ENCODE measurements around the gene DCLRE1A. TPM values are rescaled to one million over a fixed set of nuclear protein-coding genes. Genes with fewer than 3 reads are reported as not detected.

DCLRE1A gene
- total and polyA plus RNA-seq, 7 donors = 3.0 to 7.5 (median 4.8) TPM

DNA sequence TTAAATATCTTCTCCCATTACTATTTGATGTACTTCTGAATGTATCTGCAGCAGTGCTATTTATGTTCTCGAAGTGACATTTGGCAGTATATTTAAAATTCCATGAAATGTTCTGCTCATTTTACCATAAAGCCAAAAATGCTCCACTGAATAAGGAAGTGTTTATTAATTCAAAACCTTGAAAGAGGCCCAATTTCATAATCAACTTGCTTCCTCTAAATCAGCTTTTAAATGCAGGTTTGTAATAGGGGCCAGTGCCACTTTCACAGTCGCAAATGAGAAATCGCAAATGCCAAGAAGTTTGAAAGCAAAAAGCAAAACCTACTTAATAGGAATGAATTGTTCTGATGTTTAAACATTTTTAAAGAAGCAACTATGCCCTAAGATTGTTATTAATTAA is 12.0 kb upstream of the DCLRE1A start:
- Histone ChIP-seq H3K36me3 (peaks cover 0 to 12% (median 1%) of the 10 kb centered on the region in 4 donors), H3K9me3 (no peaks in the 10 kb centered on the region), H3K4me1 (peaks cover 0 to 22% (median 15%) of the 10 kb centered on the region in 4 donors), H3K27me3 (no peaks in the 10 kb centered on the region), H3K4me3 (no peak overlapping the region), H3K27ac (no peak overlapping the region)
- no peak for DNase-seq
- WGBS, 2 donors = 82 to 89% methylated on average over 3 of the region's 3 CpGs
- TF ChIP-seq EP300 (IDR thresholded peaks at IDR 0.05) (no peak), POLR2A (IDR thresholded peaks at IDR 0.05) (no peak)
- intact Hi-C loops (cut with DNase I) = no loop called here

DNA sequence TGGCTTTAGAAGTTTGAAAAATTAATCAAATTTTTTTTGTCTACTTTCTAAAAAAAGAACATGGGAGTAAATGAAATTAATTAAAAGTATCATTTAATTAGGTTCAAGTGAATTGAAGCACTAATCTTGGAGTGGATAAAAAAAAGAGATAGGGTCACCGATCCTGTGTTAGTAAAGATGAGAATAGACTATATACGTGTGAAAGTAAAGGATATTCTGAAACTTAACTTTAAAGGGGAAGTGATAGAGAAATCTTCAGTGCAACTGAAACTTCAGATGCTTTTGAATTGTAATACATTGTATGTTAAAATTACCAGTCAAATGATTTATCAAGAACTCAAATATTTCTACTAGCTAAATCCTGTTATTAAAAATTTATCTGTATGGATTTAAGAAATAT is 5.4 kb upstream of the DCLRE1A start:
- intact Hi-C loops (cut with DNase I) = no loop called here
- no peak overlapping the region for H3K4me3 ChIP-seq
- TF ChIP-seq POLR2A (IDR thresholded peaks at IDR 0.05) (no peak), POLR2AphosphoS5 (IDR thresholded peaks at IDR 0.05) (no peak), EP300 (IDR thresholded peaks at IDR 0.05) (no peak), CTCF (IDR thresholded peaks at IDR 0.05) (no peak)
- H3K9me3 ChIP-seq = no peaks in the 10 kb centered on the region
- H3K36me3 ChIP-seq = peaks cover 0 to 36% (median 10%) of the 10 kb centered on the region in 4 donors
- H3K4me1 ChIP-seq = peaks cover 0 to 38% (median 26%) of the 10 kb centered on the region in 4 donors
- H3K27ac ChIP-seq = no peak overlapping the region
- WGBS, 2 donors = 67 to 88% methylated on average over 2 of the region's 2 CpGs
- H3K27me3 ChIP-seq = no peaks in the 10 kb centered on the region
- no peak for DNase-seq

- no peaks in the 10 kb centered on the region for H3K9me3 ChIP-seq
- no peaks in the 10 kb centered on the region for H3K27me3 ChIP-seq
- TF ChIP-seq POLR2A (IDR thresholded peaks at IDR 0.05) = no peak
- TF ChIP-seq EP300 (IDR thresholded peaks at IDR 0.05) = no peak
- no peak for TF ChIP-seq CTCF (IDR thresholded peaks at IDR 0.05)
- no peak for TF ChIP-seq POLR2AphosphoS5 (IDR thresholded peaks at IDR 0.05)
- peaks cover 0 to 39% (median 27%) of the 10 kb centered on the region in 4 donors for H3K4me1 ChIP-seq
- peaks cover 0 to 36% (median 10%) of the 10 kb centered on the region in 4 donors for H3K36me3 ChIP-seq
- H3K27ac ChIP-seq = no peak overlapping the region
- DNase-seq = no peak
- H3K4me3 ChIP-seq = no peak overlapping the region
- WGBS, 2 donors = 84 to 93% methylated on average over 2 of the region's 2 CpGs
- intact Hi-C loops (cut with DNase I) = no loop called here
These were observed 4.7 kb upstream of the DCLRE1A start for GRCh38 chr10:113858541-113858940.

DNA sequence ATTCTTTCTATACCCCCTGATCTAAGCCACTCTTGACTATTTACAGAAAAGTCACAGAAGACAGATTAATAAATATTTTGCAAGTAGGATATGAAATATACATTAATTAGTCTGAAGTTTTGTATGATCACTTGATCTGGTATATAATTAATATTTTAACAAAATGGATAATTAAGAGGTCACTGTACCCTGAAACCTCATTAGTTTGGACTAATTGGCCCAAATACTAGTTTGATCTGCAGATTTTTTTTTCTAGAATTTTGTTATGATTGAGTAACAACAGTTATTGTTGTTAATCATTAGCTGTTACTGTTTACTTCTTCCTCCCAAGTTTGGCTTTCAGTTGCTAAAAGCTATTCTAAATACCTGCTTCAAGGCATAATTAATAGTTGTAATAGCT is 3.3 kb upstream of the DCLRE1A start:
- H3K27ac ChIP-seq = no peak overlapping the region
- no peaks in the 10 kb centered on the region for H3K27me3 ChIP-seq
- no peaks in the 10 kb centered on the region for H3K9me3 ChIP-seq
- DNase-seq = no peak
- H3K4me3 ChIP-seq = no peak overlapping the region
- H3K36me3 ChIP-seq = peaks cover 0 to 36% (median 10%) of the 10 kb centered on the region in 4 donors
- TF ChIP-seq EP300 (IDR thresholded peaks at IDR 0.05) (no peak), POLR2AphosphoS5 (IDR thresholded peaks at IDR 0.05) (no peak), CTCF (IDR thresholded peaks at IDR 0.05) (no peak), POLR2A (IDR thresholded peaks at IDR 0.05) (no peak)
- intact Hi-C loops (cut with DNase I) = no loop called here
- peaks cover 0 to 53% (median 34%) of the 10 kb centered on the region in 4 donors for H3K4me1 ChIP-seq

DNA sequence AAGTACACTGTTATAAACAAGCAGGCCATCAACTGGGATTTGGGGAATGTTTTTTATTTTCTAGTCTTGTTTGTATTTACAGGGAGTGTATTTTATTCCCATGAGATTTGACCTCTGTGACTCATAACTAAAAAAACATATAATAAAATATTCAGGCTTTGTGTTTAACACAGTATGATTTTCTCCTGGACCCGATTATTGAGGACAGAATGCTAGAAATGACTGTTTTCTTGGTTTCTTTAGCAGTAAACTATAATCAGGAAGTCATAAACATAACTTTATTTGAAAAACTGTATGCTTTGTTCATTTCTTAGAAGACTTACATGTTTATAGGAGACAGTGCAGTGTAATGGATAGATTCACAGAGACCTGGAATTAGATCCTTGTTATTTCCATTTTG is 2.7 kb upstream of the DCLRE1A start:
- H3K27ac ChIP-seq = peak overlapping the region in 1 of 4 donors; percentile 85
- H3K36me3 ChIP-seq = peaks cover 0 to 31% (median 9%) of the 10 kb centered on the region in 4 donors
- H3K4me3 ChIP-seq = peak overlapping the region in 2 of 4 donors; percentile 64 to 84
- WGBS, 2 donors = 7 to 42% methylated on average over 1 of the region's 1 CpG
- intact Hi-C loops (cut with DNase I) = no loop called here
- no peaks in the 10 kb centered on the region for H3K27me3 ChIP-seq
- no peak for DNase-seq
- TF ChIP-seq EP300 (IDR thresholded peaks at IDR 0.05) = no peak
- no peaks in the 10 kb centered on the region for H3K9me3 ChIP-seq
- H3K4me1 ChIP-seq = peaks cover 0 to 59% (median 40%) of the 10 kb centered on the region in 4 donors

Data from sigmoid colon (tissue), 7 donors.